Measurements from ENCODE around the gene GRIN2A. TPM values are rescaled to one million over a fixed set of nuclear protein-coding genes. Genes with fewer than 3 reads are reported as not detected.

The GRIN2A gene
- total RNA-seq, 1 experiment from 2014 or later = 0.52 TPM

DNA sequence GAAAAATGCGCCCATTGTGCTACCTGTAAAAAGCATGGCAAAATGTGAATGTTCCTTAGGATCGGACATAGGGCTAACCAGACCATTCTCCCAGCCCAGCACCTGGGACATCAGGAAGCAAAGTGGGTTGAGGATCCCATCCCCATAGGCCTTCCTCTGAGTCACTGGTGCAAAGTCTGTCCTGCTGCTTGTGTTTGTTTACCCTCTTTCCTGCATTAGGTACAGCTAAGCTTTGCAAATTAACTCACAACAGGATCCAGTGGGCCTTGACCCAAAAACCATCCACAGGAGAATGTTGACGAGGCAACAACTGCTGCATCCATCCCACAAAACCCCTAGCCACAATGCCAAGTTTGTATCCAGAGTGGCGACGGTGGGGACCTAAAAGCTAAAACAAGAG lies 106.2 kb downstream of the GRIN2A start:
- Histone ChIP-seq H3K4me3 (ENCODE audit: insufficient read depth, low read depth, low read length) (no peak overlapping the region), H3K27me3 (ENCODE audit: control insufficient read depth, insufficient read depth, low read length) (peaks cover 2% of the 10 kb centered on the region; the same call in 1 of the 2 replicates), H3K36me3 (replicated peaks; ENCODE audit: control insufficient read depth, insufficient read depth, low read length) (no peaks in the 10 kb centered on the region)
- no peak for DNase-seq

GRCh38 chr16:10070591-10070990 lies 111.6 kb downstream of the GRIN2A start:
- H3K4me3 ChIP-seq (ENCODE audit: insufficient read depth, low read depth, low read length) = no peak overlapping the region
- DNase-seq = no peak
- H3K27me3 ChIP-seq (ENCODE audit: control insufficient read depth, insufficient read depth, low read length) = no peaks in the 10 kb centered on the region
- no peaks in the 10 kb centered on the region for H3K36me3 ChIP-seq (replicated peaks; ENCODE audit: control insufficient read depth, insufficient read depth, low read length)

GRCh38 chr16:10069374-10069773 lies 112.9 kb downstream of the GRIN2A start:
- DNase-seq = no peak
- Histone ChIP-seq H3K4me3 (ENCODE audit: insufficient read depth, low read depth, low read length) (no peak overlapping the region), H3K36me3 (replicated peaks; ENCODE audit: control insufficient read depth, insufficient read depth, low read length) (no peaks in the 10 kb centered on the region), H3K27me3 (ENCODE audit: control insufficient read depth, insufficient read depth, low read length) (no peaks in the 10 kb centered on the region)

DNA sequence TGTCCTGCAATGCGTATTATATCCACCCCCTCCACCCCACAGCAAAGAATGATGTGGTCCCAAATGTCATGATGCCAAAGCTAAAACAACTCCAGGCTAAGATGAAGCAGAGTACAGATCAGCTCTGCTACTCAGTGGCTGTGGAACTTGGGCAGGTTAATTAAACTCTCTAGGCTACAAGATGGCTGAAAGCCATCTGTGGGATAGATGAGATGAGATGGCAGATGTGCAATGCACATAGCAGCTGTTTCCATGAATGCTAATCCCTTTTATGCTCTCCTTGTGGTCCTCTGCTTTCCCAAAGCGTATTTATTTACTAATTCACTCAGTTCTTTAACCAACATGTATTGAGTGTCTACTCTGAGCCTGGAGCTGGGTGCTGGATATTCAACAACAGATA lies 114.4 kb downstream of the GRIN2A start:
- Histone ChIP-seq H3K4me3 (ENCODE audit: insufficient read depth, low read depth, low read length) (no peak overlapping the region), H3K27me3 (ENCODE audit: control insufficient read depth, insufficient read depth, low read length) (no peaks in the 10 kb centered on the region), H3K36me3 (replicated peaks; ENCODE audit: control insufficient read depth, insufficient read depth, low read length) (no peaks in the 10 kb centered on the region)
- no peak for DNase-seq

DNA sequence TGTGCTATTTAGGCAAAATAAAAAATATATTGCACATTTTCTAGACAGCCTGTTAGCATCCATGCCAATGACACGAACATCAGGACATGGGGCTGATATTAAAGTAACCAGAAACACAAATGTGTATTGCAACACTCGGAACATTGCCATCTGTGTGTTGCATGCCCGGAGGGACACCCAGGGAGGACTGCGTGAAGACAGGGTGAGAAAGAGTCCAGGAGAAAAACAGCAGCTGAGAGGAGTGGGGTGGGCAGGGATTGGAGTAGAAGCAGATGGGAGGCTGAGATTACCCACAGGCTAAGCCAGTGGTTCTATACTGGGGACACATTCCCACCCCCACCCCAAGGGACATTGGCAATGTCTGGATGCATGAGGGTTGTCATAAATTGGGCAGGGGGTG lies 114.8 kb downstream of the GRIN2A start:
- Histone ChIP-seq H3K27me3 (ENCODE audit: control insufficient read depth, insufficient read depth, low read length) (no peaks in the 10 kb centered on the region), H3K36me3 (replicated peaks; ENCODE audit: control insufficient read depth, insufficient read depth, low read length) (no peaks in the 10 kb centered on the region), H3K4me3 (ENCODE audit: insufficient read depth, low read depth, low read length) (no peak overlapping the region)
- no peak for DNase-seq

DNA sequence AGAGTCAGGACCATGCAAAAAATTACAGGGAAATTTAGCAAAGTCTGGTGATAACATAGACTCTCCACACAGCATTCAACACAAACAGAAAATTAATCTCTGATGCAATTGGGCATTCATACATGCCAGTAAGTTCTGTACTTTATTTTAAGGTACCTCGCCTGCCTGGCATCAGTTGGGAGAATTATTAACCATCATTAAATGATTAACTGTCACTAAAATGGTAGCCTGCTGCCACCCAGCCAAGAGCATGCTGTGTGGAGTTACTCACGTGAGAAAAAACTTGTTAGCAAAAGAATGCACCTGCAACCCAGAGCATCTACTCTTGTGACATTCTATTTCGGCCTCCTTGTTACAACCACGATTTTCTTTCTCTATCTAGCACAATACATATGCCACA lies 117.2 kb downstream of the GRIN2A start:
- no peak for DNase-seq
- Histone ChIP-seq H3K27me3 (ENCODE audit: control insufficient read depth, insufficient read depth, low read length) (no peaks in the 10 kb centered on the region), H3K4me3 (ENCODE audit: insufficient read depth, low read depth, low read length) (no peak overlapping the region), H3K36me3 (replicated peaks; ENCODE audit: control insufficient read depth, insufficient read depth, low read length) (no peaks in the 10 kb centered on the region)

DNA sequence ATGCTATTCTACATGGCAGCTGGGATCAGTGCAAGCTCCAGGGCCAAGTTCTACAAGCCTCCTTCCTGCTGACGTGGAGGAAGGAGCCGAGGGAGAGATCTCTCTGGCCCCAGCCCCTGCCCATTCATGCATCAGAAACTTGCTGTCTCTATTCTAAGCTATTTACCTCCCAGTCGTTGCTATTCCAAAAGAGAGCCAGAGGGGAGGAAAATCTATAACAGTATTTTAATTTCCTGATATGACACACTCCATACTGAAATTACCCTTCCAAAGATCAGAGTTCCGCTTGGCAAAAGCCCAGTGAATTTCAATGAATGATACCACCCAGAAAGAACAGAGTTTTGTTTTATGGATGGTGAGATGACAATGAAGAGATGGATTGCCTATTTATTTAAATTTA lies 133.4 kb downstream of the GRIN2A start:
- Histone ChIP-seq H3K27me3 (ENCODE audit: control insufficient read depth, insufficient read depth, low read length) (no peaks in the 10 kb centered on the region), H3K36me3 (replicated peaks; ENCODE audit: control insufficient read depth, insufficient read depth, low read length) (no peaks in the 10 kb centered on the region), H3K4me3 (ENCODE audit: insufficient read depth, low read depth, low read length) (no peak overlapping the region)
- DNase-seq = no peak

GRCh38 chr16:10045947-10046346 lies 136.3 kb downstream of the GRIN2A start:
- Histone ChIP-seq H3K4me3 (ENCODE audit: insufficient read depth, low read depth, low read length) (no peak overlapping the region), H3K27me3 (ENCODE audit: control insufficient read depth, insufficient read depth, low read length) (no peaks in the 10 kb centered on the region), H3K36me3 (replicated peaks; ENCODE audit: control insufficient read depth, insufficient read depth, low read length) (no peaks in the 10 kb centered on the region)
- DNase-seq = no peak

DNA sequence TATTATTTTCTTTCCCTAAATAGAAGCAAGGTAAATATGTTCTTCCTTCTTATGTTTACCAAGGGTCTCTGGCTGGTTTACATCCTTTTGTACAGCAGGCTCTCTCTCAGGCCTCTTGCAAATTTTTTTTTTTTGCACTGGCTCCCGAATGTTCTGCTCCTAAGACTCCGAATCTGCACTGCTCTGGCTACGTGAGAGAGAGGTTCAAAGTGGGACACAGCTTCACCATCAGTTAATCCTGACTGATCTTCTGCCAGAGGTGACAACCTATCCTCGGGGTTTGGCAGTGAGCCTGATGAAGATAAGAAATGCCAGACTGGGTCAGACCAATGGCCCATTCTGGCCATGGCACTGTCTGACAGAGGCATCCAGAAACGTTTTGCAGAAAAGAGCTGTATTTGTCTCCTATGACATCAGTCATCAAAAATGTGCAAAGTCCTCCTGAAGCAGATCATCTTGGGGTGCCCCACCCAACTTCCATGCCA lies 136.9 kb downstream of the GRIN2A start:
- Histone ChIP-seq H3K36me3 (replicated peaks; ENCODE audit: control insufficient read depth, insufficient read depth, low read length) (no peaks in the 10 kb centered on the region), H3K4me3 (ENCODE audit: insufficient read depth, low read depth, low read length) (no peak overlapping the region), H3K27me3 (ENCODE audit: control insufficient read depth, insufficient read depth, low read length) (no peaks in the 10 kb centered on the region)
- DNase-seq = no peak

- Histone ChIP-seq H3K27me3 (ENCODE audit: control insufficient read depth, insufficient read depth, low read length) (no peaks in the 10 kb centered on the region), H3K36me3 (replicated peaks; ENCODE audit: control insufficient read depth, insufficient read depth, low read length) (no peaks in the 10 kb centered on the region), H3K4me3 (ENCODE audit: insufficient read depth, low read depth, low read length) (no peak overlapping the region)
- DNase-seq = peak; percentile 37
These were observed 141.8 kb downstream of the GRIN2A start for GRCh38 chr16:10040136-10041080.

GRCh38 chr16:10039220-10040096 lies 142.8 kb downstream of the GRIN2A start:
- H3K27me3 ChIP-seq (ENCODE audit: control insufficient read depth, insufficient read depth, low read length) = no peaks in the 10 kb centered on the region
- peak; percentile 86 for DNase-seq
- H3K36me3 ChIP-seq (replicated peaks; ENCODE audit: control insufficient read depth, insufficient read depth, low read length) = no peaks in the 10 kb centered on the region
- peak overlapping the region; percentile 36 for H3K4me3 ChIP-seq (ENCODE audit: insufficient read depth, low read depth, low read length)

DNA sequence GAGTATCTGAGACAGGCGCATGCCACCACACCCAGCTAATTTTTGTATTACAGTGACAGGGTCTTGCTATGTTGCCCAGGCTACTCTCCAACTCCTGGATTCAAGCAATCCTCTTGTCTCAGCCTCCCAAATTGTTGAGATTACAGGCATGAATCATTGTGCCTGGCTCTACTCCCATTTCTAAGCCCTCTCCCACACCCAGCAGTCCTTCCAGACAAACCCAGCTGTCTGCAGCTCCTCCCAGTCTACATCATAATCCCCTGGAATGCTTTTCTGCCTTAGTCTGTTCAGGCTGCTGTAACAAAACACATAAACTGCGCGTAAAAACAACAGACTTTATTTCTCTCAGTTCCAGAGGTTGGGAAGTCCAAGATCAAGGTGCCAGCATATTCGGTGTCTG lies 144.5 kb downstream of the GRIN2A start:
- H3K36me3 ChIP-seq (replicated peaks; ENCODE audit: control insufficient read depth, insufficient read depth, low read length) = no peaks in the 10 kb centered on the region
- no peaks in the 10 kb centered on the region for H3K27me3 ChIP-seq (ENCODE audit: control insufficient read depth, insufficient read depth, low read length)
- DNase-seq = no peak
- no peak overlapping the region for H3K4me3 ChIP-seq (ENCODE audit: insufficient read depth, low read depth, low read length)

DNA sequence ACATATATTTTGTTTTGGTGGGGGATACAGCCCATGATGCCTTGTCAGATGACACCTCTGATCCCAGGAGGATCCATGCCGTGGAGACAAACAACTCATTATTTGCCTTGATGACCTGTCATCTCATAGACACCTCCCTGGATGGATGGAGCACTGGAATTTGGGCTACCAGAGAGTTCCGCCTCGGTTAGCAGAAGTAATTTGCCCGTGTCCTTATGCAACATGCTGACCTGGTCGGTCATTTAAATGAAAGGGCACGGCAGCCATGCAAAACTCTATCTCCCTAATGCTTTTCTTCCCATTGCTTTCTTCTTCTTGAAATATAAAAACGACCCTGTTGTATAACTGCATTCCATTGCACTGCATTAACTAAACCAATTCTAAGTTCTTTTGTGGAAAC lies 145.3 kb downstream of the GRIN2A start:
- DNase-seq = no peak
- no peaks in the 10 kb centered on the region for H3K36me3 ChIP-seq (replicated peaks; ENCODE audit: control insufficient read depth, insufficient read depth, low read length)
- H3K27me3 ChIP-seq (ENCODE audit: control insufficient read depth, insufficient read depth, low read length) = no peaks in the 10 kb centered on the region
- H3K4me3 ChIP-seq (ENCODE audit: insufficient read depth, low read depth, low read length) = no peak overlapping the region

- Histone ChIP-seq H3K27me3 (ENCODE audit: control insufficient read depth, insufficient read depth, low read length) (no peaks in the 10 kb centered on the region), H3K36me3 (replicated peaks; ENCODE audit: control insufficient read depth, insufficient read depth, low read length) (no peaks in the 10 kb centered on the region), H3K4me3 (ENCODE audit: insufficient read depth, low read depth, low read length) (no peak overlapping the region)
- no peak for DNase-seq
These were observed 148.7 kb downstream of the GRIN2A start for GRCh38 chr16:10033556-10033955.

DNA sequence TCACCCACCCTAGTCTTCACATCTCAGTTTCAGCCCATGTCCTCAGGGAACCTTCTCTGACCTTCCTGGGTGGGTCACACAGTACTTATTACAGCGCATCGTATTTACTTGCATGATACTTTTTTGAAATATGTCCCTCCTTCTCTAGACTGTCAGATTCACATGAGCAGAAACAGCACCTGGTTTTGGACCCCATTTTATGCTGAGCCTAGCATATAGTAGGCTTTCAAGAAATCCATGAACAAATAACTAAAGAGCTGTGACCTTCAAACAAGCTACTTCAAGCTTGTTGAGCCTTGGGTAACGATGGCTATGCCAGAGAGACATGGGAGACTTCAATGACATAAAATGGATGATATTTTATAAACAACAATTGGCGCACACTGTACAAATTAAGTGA lies 150.3 kb downstream of the GRIN2A start:
- no peak for DNase-seq
- no peaks in the 10 kb centered on the region for H3K27me3 ChIP-seq (ENCODE audit: control insufficient read depth, insufficient read depth, low read length)

More for the DNA sequence above, 150.3 kb downstream of the GRIN2A start:
- H3K4me3 ChIP-seq (ENCODE audit: insufficient read depth, low read depth, low read length) = no peak overlapping the region
- H3K36me3 ChIP-seq (replicated peaks; ENCODE audit: control insufficient read depth, insufficient read depth, low read length) = no peaks in the 10 kb centered on the region

Measured in H7 (cell line).